Measurements from ENCODE around the gene SLC44A1.

Gene SLC44A1

DNA sequence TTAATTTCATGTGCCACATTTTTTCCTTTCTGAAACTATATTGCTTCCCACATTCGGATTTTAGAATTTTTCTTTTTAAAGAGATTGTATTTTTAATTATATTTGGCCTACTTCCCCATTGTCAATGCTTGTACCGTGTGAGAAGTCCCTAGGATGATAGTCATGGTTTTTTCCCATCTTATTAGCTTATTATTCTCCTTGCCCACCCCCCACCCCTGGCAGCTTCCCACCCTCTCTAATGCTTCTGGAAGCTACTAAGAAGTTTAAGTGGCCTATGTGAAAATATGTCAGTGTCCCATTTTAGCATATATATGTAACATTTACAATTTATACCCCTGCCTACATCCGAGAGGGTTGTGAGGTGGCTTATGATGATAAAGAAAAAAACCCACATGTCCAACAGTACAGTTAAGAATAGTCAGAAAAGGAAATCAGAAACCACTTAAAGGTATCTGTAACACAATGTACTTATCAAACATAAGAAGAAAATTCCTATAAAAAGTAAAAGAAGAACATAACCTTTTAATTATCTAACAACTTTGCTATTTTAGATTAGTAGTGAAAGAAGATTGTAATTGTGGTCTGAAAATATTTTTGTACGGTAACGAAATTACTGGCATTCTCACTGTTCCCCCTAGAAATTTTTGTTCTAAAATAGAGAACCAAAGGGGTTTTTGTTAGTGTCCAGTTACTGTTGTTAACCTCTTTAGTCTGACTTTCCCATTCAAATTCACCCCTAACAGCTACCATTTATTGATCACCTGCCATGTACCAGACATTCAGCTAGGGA lies 62.1 kb downstream of the SLC44A1 start:
- DNase-seq = no peak

DNA sequence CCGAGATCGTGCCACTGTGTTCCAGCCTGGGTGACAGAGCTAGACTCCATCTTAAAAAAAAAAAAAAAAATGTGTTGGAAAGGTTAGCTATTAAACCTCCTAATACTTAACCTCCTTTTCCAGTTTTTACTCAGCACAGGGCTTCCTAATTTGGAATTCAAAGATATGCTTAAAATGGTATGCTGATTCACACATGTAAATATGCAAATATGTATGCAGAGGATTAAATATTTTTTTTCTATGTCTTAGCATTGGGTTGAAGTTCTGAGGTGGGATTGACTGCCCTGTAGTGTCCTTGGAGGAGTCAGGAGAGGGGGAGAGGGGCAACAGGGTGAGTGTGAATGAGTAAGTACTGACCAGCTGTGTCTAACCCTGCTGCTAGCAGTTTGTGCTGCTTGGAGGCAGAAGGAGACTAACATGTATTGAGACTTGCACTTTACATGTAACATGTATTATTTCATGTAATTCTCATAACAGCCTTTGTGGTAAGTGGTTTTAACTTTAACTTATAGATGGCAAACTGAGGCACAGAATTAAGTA lies 63.2 kb downstream of the SLC44A1 start:
- DNase-seq = no peak

DNA sequence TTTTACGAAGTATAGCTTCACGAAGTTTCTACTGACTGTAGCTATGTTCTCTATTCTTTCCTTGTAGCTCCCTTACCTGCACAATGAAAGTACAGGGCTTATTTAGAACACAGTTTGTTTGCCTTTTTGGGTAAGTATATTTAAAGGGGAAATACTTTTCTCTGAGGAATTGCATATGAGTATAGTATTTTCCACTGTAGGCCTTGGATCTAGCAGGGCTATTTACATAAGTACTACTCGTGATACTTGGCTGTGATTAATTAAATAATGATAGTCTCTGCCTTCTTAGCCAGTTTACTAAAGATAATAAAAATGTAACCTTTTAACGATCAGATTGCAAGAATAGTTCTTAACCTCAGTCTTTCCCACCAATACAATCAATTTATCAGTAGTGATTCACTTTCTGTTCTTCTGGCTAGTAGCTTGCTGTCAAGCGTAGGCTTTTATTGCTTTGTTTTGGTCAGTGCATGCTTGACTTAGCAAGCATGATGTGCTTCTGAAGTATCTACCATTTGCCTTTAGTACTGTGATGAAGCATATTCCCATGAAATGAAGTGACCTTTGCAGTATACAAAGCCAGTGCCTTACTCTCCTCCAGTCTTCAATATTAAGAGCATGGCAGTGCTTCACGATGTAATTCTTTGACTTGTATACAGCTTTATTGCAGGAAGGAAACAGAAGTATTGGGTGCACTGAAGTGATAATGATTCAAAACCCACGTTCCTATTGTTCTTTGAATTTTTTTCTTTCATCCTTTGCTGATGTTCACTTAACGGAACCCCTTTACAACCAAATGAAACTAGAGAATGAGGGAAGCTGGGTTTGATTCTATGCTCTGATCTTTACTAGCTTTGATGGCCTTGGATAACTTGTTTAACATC lies 64.2 kb downstream of the SLC44A1 start:
- DNase-seq = no peak

DNA sequence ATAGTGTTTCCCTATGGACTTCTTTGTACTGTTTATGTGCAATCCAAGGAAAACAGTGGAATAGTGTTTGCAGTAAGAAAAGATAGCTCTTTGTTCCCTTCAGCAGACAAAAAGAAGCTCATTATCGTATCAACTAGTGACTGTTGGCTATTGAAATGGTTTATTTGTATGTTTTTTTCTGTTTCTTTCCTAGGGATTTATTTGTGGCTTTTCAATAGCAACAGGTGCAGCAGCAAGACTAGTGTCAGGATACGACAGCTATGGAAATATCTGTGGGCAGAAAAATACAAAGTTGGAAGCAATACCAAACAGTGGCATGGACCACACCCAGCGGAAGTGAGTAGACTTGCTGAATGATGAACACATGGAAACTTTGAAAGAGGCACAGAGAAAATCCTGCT lies 65.1 kb downstream of the SLC44A1 start:
- DNase-seq = no peak

- DNase-seq = no peak
These were observed 66.9 kb downstream of the SLC44A1 start for GRCh38 chr9:105311306-105311705.

DNA sequence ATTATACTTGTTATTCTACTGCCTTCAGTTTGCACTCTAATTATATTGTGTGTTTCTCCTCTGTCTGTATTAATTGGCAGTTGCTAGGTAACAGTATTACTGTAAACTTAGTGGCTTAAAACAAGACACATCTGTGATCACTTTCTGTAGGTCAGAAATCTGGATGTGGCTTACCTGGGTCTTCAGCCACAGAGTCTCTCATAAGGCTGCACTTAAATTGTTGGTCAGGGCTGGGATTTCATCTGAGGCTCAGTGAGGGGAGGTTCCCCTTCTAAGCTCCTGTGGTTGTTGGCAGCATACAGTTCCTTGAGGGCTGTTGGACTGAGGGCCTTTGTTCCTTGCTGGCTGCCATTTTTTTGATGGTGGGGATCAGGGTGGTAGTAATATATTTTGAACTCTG lies 68.8 kb downstream of the SLC44A1 start:
- no peak for DNase-seq

- no peak for DNase-seq
These were observed 72.3 kb downstream of the SLC44A1 start for GRCh38 chr9:105316703-105317102.

- no peak for DNase-seq
These were observed 74.3 kb downstream of the SLC44A1 start for GRCh38 chr9:105318729-105319191.

GRCh38 chr9:105319202-105319813 lies 74.9 kb downstream of the SLC44A1 start:
- no peak for DNase-seq

- DNase-seq = no peak
These were observed 76.1 kb downstream of the SLC44A1 start for GRCh38 chr9:105320568-105320967.

- no peak for DNase-seq
These were observed 83.8 kb downstream of the SLC44A1 start for GRCh38 chr9:105328296-105328695.

DNA sequence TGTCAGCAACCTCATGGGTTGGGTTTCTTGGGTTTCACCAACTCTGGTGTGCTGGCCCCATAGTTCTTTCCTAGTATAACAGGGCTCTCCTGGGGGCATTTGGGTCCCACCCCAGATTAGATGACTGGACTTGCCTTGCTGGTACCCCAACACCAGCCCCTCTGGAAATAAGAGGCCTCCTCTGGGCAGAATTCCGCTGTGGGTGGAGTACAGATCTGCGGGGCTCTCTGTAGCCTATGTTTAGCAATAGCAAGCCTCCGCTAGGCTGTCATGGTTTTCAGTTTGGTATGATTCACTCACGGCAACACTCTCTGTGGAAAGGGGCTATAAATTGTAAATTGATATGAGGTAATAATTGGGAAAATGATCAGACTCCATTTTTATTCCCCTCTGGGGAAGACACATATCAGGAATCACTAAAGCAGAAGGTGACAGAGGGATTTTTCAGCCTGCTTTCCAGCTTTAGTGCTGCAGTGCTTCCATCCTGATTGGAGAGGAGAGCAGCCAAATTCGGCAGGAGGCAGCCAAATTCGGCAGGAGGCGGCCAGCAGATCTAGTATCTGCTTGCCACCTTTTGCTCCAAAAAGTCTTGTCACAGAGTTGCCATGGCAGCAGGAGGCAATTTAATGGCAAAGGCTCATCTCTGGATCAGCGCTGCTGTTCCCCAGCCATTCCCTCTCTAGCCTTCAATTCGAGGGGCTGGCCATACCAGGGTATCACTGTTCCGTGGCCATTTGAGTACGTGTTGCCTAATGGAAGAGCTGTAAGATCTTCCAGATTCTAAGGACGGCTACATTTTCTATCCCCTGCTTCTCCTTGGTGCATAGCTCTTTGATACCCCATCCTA lies 84.6 kb downstream of the SLC44A1 start:
- no peak for DNase-seq

DNA sequence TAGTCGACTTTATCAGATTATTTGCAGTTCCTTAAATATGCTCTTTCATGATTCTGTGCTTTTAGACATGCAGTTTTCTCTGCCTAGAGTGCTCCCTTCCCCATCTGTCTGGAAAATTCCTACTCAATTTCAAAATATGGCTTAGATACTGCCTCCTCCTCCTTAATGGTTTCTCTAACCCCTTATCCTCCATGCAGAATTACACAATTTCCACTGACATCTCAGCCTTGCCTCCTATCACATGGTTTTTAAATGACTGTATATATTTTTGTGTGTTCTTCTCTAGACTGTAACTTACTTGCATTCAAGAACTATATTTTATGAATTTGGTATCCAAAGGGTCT lies 85.2 kb downstream of the SLC44A1 start:
- DNase-seq = no peak

- DNase-seq = no peak
These were observed 85.8 kb downstream of the SLC44A1 start for GRCh38 chr9:105330201-105330600.

DNA sequence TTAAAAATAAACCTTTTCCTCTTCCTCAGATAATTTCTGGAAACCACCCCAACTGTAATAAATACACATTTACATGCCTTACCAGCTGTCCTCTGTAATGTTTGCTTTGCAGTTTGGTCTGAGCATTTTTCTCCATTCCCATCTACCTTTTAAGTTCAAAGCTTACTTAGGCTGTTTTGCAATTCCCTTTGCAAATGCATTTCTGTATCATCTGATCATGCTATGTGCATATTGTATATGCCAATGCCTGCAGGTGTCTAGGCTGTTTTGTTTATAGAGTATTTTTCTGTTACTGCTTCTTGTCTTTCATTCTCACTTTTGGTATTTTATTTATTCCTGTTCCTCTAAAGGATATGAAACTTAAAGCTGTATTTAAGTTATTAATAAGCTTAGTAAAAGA lies 86.3 kb downstream of the SLC44A1 start:
- no peak for DNase-seq

DNA sequence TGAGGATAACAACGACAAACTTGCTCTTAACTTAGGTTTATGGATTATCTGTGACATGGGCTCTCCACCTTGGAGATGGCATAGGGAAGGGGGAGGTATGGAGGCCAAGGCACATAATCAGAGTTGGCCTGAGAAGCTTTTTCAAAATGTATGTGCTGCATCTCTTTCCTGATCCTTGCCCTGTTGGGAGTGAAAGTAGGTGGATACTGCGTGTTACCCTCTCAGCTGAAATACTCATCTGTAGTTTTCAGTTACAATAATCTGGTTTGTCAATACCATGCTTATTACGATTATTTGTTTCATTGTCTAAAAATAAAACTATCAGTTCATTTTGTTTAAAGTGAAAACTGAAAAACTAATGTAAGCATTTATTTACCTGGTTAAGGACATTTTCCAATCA lies 86.7 kb downstream of the SLC44A1 start:
- no peak for DNase-seq

GRCh38 chr9:105331755-105332154 lies 87.3 kb downstream of the SLC44A1 start:
- no peak for DNase-seq

DNA sequence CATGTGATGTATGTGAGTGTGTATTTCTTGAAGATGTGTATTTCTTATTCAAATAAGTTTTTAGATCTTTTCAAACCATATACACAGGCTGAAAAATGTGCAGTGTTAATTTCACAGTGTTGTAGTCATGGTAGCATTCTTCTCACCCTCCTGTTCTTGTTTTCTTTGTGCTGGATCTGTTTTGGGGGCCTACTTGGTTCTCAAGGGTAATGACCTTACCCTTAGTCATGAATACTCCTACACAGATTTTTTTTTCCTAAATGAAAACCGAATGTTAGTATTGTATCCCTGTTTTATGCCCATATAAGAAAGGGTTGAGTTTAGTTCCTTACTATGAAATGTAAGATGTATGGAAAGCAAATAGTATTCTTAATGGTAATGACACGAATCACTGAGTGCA lies 88.0 kb downstream of the SLC44A1 start:
- no peak for DNase-seq

- no peak for DNase-seq
These were observed 88.6 kb downstream of the SLC44A1 start for GRCh38 chr9:105333076-105333475.

DNA sequence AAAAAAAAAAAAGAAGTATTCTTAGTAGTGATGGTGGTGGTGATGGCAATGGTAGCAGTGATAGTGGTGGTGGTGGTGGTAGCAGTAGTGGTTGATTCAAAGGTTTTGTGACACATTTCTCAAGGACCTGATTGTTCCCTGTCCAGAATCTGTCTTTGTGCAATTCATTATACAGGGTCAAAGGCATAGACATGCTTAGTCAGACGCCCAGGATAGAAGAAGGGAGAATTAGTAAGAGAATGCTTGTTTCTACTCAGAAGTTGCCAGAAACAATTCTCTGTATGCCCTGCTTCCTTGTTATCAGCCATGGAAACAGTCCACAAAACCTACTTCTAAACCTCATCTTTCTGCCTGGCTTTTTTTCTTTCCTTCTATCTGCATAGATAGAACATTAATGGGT lies 89.4 kb downstream of the SLC44A1 start:
- no peak for DNase-seq

- no peak for DNase-seq
These were observed 93.9 kb downstream of the SLC44A1 start for GRCh38 chr9:105338308-105338707.

GRCh38 chr9:105339849-105340248 lies 95.4 kb downstream of the SLC44A1 start:
- no peak for DNase-seq

Data from islet precursor cell (in vitro differentiated cells).